HG02884 (cell line): ENCODE measurements around the gene RHOG.
A peak's percentile ranks its signal among the peaks of the same experiment; 100 is the strongest.
"Not testable (repeated sequence)": the region's sequence is repeated elsewhere in the genome, so short reads cannot be mapped to it uniquely, and the experiment has no call there.

Experiments used
- ATAC-seq: cut with Tn5 transposase; IDR thresholded peaks from one replicate; pipeline ENCODE4 v1.9.1; 2021; ENCODE audit warnings: mild to moderate bottlenecking, moderate library complexity; ENCODE audit not compliant: unreplicated experiment

Gene RHOG

DNA sequence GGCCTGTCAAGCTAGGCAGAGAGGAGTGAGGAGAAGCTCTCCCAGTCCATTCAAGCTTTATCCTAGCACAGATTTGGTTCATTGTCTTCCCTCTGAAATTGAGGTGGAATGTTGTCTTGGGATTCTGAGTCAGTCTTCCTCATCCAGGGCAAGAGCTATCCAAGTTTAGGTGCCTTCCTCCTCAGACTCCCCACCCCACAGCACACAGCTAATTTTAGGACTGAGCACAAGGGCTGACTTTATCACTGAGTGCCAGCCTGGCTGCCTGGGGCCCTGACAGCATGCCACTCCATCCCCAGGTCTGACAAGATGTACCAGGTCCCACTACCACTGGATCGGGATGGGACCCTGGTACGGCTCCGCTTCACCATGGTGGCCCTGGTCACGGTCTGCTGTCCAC lies 29.8 kb downstream of the RHOG start:
- ATAC-seq = no peak

DNA sequence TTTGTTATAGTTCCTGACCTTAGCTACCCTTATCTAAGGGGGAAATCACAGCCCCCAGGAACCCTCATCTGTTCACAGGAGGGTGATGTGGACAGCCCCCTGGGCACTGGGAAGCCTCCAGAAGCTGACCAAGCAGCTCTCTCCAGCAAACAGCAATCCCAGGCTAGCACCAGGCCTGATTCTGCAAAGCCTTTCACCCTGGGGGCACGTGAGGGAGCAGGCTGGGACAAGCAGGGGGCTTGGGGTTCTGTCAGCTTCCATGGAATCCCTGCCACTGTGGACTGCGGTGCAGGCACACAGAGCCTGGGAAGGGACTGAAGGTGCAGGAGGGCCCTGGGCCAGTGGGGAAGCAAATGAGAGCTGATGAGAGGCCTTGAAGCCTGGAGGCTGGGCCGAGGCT lies 30.3 kb downstream of the RHOG start:
- no peak for ATAC-seq

DNA sequence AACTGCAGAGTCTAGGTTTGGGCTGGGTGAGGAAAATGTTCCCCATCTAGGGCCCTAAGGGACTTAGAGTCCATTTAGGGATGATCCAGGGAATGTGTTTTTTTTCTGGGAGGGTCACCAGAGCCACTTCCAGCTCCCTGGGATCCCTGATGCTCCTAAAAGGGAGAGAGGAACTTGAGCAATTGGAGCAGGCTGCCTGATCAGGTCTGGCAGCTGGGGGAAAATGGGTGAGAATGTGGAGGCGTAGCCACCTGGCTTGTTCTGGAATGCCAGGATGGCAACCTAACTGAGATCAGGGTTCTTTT lies 31.2 kb downstream of the RHOG start:
- ATAC-seq = no peak

DNA sequence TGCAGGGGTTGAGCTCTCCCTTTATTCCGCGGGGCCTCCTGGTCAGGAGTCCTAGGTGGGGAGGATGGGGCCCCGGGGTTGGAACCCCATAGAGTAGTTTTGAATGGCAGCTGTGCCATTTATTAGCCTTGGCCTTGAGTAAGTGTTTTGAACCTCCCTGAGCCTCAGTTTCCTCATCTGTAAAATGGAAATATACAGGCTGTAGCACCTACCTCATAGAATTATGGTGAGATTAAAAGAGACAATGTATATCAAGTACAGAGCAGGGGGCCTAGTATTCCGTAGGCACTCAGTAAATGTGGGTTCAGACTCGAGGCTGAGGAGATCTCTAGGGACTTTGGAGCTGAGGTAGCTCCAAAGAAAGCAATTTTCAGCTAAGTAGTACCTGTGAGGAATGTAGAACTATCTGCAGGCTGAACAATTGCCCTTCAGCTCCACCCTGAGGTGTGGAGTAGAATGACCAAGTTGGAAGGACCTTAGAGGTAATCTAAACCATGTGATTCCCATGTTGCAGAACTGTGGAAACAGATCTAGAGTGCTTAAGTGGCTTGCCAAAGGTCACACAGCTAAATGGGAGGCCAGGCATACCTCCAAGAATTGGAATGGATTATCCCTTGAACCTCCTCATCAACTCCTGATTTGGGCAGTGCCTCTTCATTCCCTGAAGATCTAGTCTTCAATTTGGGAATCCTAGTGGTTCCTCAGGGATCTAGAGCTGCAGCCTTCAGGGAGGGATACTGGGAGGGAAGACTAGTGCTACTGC lies 31.7 kb downstream of the RHOG start:
- ATAC-seq = peak; percentile 76

DNA sequence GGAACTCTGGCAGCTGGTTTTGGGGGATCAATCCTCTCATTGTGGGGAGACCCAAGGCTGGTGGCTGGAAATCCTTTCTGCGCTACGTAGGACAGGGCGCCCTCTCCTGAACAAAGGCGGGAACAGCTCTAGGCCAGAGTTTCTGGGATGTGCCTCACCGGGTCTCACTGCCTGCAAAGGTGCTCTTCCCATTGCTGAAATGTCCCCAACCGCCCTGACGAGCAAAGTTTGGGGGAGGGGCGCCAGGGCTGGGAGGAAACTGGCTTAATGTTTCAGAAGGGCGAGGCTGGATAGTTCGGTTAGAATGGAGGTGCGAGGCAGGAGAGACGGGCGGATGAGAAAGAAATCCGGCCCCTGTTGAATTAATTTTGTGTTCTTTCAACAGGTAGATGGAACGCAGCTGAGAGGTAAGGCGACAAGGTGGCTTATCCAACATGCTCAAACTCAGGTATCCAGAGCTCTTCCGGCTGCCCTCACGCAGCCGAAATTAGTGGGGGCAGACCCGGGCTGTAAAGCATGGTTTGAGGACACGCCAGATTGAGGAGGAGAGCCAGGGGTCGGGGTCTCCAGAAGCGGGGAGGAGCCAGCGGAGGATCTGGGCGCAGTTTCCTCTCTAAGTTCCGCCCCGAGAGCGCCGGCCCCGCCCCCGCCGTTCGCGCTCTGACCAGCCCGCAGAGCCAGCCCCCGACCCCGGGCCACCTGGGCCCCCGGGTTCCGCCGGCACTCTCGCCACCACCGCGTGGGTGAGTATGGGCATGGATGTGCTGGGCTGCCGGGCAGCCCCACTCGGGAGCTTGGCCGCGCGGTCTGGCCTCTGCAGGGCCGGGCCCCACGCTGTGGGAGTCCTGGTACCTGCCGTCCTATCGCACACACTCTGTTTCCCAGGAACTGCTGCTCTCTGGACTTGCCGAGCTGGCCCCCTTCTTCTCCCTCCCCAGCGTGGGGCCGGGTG lies 32.6 kb downstream of the RHOG start, which contains the start of gene PGAP2:
Gene PGAP2 (plus strand): TSS at position 652 of the 952 bp plus-strand sequence. CDS start 2,700 bp downstream, outside the sequence.
- peak; percentile 64 for ATAC-seq

DNA sequence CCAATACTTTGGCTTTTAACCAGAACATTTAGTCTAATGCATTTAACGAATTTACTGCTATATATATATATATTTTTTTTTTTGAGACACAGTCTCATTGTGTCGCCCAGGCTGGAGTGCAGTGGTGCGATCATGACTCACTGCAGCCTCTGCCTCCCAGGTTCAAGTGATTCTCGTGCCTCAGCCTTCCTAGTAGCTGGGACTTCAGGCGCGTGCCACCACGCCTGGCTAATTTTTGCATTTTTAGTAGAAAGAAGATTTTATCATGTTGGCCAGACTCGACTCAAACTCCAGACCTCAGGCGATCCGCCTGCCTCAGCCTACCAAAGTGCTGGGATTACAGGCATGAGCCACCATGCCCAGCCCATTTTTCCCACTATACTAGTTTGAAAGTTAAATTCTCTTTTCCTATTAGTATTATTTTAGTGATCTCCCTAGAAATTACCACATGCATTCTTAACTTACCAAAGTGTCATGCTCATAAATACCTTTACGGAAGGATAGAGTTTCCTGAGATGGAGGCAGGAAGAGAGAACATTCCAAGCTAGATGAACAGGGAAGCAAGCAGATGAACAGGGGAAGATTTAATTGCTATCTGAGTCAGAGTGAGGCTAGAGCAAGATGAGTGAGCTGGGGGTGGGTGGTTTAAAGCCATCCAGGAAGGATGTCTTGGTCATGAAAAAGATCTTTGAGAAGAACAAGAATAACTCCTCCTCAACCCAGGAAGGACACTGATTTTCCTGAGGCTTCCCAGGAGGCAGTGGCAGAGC lies 36.8 kb downstream of the RHOG start:
- no peak for ATAC-seq

DNA sequence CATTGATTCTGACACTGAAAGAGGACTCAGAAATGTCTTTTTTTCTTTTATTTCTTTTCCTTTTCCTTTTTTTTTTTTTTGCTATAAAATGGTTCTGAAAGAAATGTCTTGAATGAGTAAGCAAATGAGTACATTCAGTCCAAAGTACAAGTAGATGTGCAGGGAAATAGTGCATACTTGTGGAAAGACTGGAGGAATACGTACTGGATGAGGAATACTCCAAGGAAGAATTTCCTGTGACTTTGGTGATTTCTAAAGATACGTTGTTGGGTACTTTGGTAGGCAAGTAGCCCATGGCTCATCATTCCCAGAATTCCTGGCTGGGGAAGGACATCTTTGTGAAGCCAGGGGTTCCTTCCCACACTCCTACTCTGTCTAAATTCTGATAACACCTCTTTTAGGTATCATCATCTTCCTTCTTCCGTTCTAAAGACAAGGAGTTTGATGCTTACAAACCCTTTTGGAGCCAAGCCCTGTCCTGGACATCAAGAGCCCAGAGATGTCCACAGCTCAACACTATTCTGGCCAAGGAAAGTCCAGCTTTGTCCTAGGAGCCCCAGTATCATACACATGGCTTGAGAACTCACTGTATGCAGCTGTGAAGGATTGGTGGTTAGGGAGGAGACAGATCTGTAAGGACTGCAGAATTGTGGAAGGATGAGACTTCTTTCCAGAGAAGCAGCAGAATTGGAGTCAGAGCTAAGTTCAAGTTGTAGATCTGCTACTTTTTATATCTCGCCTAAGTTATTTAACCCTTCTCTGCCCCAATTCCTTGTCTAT lies 38.6 kb downstream of the RHOG start:
- no peak for ATAC-seq

DNA sequence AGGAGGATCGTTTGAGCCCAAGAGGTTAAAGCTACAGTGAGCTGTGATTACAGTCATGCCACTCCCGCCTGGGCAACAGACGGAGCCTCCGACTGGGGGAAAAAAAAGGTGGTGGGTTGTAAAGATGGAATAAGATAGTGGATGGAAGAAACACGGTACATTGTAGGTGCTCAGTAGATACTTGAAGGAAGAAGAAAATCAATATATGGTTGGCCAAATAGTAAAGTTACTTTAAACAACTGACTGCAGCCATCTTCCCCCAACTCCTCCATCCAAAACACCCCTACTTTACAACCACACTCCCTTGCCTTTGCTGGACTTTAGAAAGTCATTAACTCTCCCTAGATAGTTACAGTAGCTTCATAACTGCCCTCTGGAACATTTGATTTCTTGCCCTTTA lies 40.9 kb downstream of the RHOG start:
- ATAC-seq = no peak

DNA sequence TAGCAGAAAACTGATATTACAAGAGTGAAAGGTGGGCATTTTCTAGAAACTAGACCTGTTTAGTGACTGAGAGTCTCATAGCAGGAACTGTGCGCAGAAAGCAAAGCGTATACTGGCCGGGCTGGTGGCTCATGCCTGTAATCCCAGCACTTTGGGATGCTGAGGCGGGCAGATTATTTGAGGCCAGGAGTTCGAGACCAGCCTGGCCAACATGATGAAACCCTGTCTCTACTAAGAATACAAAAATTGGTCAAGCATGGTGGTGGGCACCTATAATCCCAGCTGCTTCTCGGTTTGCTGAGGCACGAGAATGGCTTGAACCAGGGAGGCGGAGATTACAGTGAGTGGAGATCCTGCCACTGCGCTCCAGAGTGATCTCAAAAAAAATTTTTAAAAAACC lies 41.6 kb downstream of the RHOG start:
- no peak for ATAC-seq

DNA sequence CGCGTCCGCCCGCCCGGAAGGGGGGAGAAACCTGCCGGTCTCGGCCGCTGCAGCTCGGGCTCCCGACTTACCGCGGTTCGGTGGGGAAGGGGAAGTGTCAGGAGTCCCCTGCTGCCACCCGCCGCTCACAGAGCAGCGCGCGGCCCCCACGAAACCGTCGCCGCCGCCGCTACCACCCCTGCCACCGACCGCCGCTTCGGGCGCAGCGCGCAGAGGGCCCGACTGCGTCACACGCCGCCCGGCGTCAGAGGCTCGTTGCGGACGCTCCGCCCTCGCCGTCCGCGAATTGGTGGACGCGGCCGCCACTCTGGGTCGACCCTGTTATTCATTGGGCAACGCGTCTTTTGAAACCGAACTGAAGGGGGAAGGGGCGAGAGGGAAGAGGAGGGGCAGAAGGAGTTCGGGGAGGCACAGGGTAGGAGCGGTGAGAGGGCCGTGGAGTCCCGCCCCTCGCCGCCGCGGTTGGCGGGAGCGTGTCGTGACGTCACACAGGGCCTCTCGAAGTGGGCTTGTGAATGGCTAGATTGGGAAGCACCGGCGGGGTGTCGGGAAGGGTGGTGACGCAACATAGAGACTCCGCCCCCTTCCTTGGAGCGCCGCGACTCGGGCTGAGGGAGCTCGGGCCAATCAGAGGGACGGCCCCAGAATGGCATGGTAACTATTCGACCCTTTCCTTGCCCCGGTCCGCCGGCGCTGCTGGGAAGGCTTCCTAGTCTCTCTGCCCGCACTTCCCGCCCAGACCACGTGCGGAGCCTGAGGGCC lies 43.2 kb downstream of the RHOG start, which contains the start of gene NUP98:
Gene NUP98 (minus strand): TSS at position 226 of the 762 bp plus-strand sequence. CDS start 15,437 bp downstream, outside the sequence.
- ATAC-seq = peak; percentile 94

DNA sequence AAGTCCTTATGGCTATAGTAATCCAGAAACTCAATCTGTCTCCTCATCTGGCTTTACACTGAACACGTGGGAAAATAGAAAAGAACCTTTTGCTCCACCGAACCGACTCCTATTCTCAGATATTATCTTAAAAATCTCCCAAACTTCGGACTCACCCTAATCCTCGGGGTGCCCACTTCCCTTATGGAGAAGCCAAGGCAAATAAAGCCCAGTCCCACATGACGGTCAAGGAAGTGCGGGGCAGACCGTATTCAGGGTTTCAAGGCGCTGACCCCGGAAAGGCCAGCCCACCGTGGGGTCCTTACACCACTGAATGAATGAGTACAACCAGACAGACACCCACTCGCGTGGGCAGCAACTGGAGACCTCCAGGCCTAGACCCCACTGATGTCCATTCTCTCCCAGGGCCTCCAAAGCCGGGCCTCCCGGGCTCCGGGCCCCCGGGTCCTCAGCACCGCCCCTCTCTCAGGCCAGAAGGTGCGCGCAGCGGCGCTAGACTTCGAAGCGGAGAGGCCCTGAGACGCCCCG lies 43.9 kb downstream of the RHOG start:
- peak; percentile 23 for ATAC-seq

DNA sequence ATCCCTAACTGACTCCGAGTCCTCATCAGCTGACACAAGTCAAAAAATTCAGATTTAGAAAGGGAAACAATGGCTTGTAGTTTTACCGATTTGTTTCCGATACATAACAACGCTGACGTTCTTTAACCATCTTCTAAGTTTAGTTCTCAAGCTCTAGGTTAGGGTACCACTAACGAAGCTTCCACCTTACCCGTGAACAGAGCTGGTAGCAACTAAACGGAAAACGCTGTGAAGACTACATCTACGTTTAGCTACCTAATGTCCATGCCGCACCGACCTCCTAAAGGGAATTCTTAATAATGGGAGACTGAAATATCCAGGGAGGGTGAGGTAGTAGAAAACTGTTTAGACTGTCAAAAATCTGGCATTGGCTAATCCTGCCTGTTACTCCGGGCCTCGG lies 44.4 kb downstream of the RHOG start:
- ATAC-seq = no peak

DNA sequence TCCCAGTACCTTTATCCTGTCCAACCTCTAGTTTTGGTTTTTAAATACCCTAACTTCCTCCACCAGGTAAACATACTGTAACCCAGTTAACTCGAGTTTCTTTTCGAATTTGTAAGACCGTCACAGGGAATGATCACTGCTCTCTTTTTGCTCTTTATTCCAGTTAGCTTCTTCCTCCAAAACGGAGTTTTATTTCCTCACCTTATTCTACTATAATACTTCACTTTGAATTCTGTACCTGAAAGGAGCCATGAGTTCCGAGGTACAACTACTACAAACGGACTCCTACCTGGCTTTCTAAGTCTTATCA lies 44.8 kb downstream of the RHOG start:
- ATAC-seq = no peak

DNA sequence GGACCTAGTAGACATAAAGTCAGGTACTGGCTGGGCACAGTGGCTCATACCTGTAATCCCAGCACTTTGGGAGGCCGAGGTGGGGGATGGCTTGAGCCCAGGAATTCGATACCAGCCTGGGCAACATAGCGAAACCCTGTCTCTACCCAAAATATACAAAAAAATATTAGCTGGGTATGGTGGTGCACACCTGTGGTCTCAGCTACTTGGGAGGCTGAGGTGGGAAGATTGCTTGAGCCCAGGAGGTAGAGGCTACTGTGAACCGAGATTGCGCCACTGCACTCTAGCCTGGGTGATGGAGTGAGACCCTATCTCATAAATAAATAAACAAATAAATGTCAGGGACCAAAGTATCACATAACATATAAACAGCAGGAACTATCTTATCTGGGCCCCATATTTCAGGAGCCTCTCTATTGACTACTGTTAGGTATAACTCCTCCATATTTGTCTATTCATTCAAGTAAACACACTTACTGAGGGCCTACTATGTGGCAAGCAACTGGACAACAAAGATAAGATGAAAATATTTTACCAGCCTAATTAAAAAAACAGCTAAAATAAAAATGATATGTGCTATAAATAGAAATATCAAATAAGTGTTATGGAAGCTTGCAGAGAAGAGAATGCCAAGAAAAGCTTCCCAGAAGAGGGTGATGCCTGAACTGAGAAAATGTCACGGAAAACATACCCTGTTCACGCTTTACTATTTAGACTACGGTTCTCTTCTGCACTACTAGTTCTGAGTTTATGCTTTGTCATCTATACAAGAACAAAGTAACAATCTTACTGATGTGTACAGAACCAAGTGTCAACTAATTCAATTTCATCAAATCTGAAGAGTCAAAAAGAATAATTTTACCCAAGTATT lies 45.4 kb downstream of the RHOG start:
- no peak for ATAC-seq

DNA sequence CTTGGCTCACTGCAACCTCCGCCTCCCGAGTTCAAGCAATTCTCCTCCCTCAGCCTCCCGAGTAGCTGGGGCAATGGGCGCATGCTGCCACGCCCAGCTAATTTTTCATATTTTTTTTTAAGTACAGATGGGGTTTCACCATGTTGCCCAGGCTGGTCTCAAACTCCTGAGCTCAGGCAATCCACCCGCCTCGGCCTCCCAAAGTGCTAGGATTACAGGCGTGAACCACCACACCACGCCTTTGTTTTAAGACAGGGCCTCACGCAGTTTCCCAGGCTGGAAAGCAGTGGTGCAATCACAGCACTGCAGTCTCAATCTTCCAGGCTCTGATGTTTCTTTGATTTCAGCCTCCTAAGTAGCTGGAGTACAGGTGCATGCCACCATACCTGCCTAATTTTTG lies 46.4 kb downstream of the RHOG start:
- not testable (repeated sequence) for ATAC-seq

DNA sequence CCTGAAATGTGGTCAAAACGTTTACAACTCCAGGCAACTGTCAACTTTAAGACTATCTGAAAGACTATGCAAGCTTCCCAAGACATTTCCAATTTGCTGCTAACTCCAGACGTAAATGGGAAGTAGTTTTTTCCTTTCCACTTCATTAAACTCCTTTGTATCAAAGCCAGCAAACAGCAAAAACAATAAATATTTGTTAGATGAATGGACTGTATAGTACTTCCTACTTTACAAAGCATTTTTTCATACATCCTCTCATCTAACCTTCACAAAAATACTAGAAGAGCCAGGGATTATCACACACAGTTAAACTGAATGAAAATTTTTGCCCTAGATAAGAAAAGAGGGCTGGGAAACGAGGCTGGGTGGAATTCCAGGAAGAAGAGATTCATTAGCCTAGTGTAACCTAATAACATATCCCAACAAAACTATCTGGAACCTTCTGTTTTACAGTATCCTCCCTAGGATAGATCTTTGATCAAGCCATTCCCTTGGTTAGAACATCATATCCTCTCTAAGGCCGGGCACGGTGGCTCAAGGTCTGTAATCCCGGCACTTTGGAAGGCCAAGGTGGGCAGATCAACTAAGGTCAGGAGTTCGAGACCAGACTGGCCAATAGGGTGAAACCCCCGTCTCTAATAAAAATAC lies 53.9 kb downstream of the RHOG start:
- ATAC-seq = no peak

DNA sequence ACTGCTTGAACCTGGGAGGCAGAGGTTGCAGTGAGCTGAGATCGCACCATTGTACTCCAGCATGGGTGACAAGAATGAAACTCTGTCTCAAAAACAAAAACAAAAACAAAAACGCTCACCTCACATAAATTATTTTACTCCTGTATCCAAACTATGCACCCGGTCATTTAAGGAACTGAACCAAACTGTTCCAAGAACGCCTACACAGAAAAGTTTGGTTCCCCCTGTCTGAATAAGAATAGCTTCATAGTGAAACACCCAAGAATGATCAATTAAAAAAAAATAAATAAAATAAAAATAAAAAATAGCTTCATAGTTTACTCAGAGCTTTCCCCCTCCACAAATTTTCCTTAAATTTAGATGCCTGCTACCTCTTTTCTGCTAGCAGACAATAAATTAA lies 57.1 kb downstream of the RHOG start:
- no peak for ATAC-seq

DNA sequence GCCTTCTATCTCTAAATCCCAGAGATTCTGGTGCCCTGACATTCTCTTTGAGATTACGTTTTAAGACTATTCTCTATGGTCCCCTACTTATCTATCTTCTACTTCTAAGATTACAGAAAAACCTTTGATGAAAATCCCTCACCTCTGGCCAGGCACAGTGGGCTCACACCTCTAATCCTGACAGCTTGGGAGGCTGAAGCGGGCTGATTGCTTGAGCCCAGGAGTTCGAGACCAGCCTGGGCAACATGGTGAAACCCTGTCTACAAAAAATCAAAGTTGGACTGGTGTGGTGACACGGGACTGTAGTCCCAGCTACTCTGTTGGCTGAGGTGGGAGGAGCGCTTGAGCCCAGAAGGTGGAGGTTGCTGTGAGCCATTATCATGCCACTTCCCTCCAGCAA lies 57.8 kb downstream of the RHOG start:
- ATAC-seq = no peak
